ENCODE results near the gene MAP3K6. TPM values are rescaled to one million over a fixed set of nuclear protein-coding genes. Genes with fewer than 3 reads are reported as not detected.

MAP3K6 gene
- total RNA-seq, 2 donors from 2014 or later: 78.6 to 85.6 TPM

DNA sequence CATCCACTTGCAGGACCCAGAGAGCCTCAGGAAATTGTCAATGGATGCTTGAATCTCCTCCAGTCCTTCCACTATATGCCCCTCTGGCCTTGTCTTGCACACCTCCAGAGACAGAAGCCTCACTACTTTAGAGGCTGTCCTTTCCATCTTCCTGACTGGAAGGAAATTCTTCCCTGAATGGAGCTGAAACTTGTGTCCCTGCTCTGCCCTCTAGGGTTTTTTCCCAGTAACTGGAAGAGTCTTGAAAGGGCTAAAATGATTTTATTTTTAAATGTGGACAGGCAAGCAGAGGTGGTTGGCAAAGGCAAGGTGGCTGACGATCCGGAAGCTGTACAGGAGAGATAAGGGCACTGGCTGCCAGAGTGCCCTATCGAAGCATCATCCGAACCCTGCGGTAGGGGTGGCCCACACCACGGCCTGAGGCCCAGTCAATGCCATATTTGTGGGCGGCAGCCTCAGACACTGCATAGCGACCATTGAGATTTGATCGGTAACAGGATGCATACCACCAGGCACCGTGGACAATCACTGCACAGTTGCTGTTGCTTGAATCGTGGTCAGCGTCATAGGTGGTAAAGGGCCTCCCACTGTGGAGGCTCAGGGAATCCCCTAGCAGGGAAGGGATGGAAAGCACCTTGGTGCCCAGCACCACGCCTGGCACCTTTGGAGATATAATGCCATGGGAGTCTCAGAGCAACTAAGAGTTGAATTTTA lies 2.3 kb upstream of the MAP3K6 start:
- H3K4me1 ChIP-seq (ENCODE audit: control insufficient read depth in 1 of 2, low read depth in 2 of 2): peaks cover 16 to 34% of the 10 kb centered on the region in 2 donors
- TF ChIP-seq, protein P1, sequence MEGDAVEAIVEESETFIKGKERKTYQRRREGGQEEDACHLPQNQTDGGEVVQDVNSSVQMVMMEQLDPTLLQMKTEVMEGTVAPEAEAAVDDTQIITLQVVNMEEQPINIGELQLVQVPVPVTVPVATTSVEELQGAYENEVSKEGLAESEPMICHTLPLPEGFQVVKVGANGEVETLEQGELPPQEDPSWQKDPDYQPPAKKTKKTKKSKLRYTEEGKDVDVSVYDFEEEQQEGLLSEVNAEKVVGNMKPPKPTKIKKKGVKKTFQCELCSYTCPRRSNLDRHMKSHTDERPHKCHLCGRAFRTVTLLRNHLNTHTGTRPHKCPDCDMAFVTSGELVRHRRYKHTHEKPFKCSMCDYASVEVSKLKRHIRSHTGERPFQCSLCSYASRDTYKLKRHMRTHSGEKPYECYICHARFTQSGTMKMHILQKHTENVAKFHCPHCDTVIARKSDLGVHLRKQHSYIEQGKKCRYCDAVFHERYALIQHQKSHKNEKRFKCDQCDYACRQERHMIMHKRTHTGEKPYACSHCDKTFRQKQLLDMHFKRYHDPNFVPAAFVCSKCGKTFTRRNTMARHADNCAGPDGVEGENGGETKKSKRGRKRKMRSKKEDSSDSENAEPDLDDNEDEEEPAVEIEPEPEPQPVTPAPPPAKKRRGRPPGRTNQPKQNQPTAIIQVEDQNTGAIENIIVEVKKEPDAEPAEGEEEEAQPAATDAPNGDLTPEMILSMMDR (IDR thresholded peaks at IDR 0.05): no peak
- peaks cover 4% of the 10 kb centered on the region for H3K36me3 ChIP-seq
- no peak overlapping the region for H3K4me3 ChIP-seq
- ATAC-seq (ENCODE audit: insufficient number of reproducible peaks, low FRiP score, low read depth) (no peak), DNase-seq (ENCODE audit: low spot score) (no peak)
- H3K27me3 ChIP-seq (replicated peaks; ENCODE audit: insufficient read depth): no peaks in the 10 kb centered on the region
- H3K27ac ChIP-seq: peak overlapping the region in 1 of 2 donors; percentile 99
- no peaks in the 10 kb centered on the region for H3K9me3 ChIP-seq

DNA sequence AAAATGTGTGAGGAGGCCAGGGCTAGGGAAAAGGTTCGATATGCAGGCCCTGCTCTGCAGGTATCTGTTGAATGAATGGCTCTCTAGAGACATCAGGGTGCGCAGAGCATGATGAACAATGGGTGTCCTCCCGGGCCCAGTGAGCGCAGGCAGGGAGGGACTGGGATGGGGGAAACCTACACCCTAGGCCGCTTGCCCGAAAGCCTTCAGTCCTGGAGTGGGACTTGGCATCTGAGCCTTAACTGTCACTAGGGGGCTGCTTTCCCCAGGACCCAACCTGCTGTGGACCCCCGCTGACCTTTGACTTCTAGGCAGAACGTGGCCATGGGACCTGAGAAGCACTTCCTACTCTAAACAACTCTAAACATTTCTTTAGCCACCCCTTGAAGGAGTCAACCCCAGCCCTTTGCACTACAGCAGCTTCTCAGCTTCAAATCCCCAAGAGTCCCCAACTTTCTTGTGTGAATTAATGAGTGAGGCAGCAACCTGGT lies 444 bp upstream of the MAP3K6 start:
- Histone ChIP-seq H3K4me3 (peak overlapping the region; percentile 80), H3K4me1 (ENCODE audit: control insufficient read depth in 1 of 2, low read depth in 2 of 2) (peaks cover 16 to 39% of the 10 kb centered on the region in 2 donors), H3K27me3 (replicated peaks; ENCODE audit: insufficient read depth) (no peaks in the 10 kb centered on the region), H3K36me3 (peaks cover 22% of the 10 kb centered on the region), H3K9me3 (no peaks in the 10 kb centered on the region), H3K27ac (peak overlapping the region; percentile 96 to 99)
- ATAC-seq (ENCODE audit: insufficient number of reproducible peaks, low FRiP score, low read depth): no peak
- TF ChIP-seq, protein P1 (IDR thresholded peaks at IDR 0.05): no peak
- DNase-seq (ENCODE audit: low spot score): no peak

DNA sequence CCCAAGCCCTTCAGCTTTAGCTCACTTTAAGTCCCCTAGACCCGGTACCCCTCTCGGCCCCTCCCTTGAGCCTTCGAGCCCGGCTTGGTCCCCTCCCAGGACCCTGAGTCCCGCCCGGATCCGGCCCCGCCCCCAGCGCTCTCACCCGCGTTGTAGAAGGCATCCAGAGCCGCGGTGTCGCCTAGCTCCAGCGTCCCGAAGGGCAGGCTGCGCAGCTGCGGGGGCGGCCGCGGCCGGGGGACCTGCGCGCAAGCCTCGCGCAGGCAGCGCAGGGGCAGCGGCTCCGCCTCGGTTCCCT lies 699 bp downstream of the MAP3K6 start:
- Histone ChIP-seq H3K27me3 (replicated peaks; ENCODE audit: insufficient read depth) (no peaks in the 10 kb centered on the region), H3K36me3 (peaks cover 34% of the 10 kb centered on the region), H3K9me3 (no peaks in the 10 kb centered on the region), H3K27ac (peak overlapping the region; percentile 96 to 99), H3K4me1 (ENCODE audit: control insufficient read depth in 1 of 2, low read depth in 2 of 2) (peaks cover 16 to 39% of the 10 kb centered on the region in 2 donors), H3K4me3 (peak overlapping the region; percentile 80)
- ATAC-seq (ENCODE audit: insufficient number of reproducible peaks, low FRiP score, low read depth) (peak; percentile 45), DNase-seq (ENCODE audit: low spot score) (peak; percentile 56)
- TF ChIP-seq, protein P1 (IDR thresholded peaks at IDR 0.05): no peak

DNA sequence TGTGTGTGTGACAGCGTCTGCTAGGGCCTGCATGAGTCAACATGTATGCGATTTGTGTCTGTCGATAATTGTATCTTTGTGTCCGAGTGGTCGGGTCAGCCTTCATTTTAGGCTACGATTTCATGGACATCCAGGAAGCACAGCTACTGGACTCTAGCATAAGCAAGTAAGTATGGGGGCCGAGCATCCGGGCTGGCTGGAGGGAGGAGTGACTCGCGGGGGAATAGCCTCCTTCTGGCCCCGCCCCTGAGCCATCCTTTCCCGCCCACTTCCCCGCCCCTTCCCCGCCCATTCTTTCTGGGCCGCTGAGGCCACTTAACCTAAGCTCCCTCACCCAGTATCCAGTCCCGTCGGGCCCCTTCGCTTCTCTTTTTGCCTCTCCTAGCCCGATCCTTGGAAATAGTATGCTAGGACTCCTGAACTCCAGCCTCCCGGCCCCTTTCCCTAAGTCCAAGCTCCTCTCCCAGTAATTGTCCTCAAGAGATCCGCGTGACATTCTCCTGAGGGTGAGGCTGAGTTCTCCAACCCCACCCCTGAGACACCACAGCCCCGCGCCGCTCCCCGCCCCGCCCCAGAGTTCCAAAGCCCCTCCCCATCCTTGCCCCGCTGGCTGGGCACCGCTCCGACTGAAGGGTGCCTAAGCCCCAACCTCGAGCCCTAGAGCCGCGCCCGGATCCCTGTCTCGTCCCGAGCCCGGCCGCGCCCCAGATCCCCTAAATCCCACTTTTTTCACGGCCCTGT lies 1.2 kb downstream of the MAP3K6 start:
- peak; percentile 74 for ATAC-seq (ENCODE audit: insufficient number of reproducible peaks, low FRiP score, low read depth)
- Histone ChIP-seq H3K27ac (peak overlapping the region; percentile 96 to 99), H3K4me1 (ENCODE audit: control insufficient read depth in 1 of 2, low read depth in 2 of 2) (peaks cover 16 to 39% of the 10 kb centered on the region in 2 donors), H3K4me3 (peak overlapping the region; percentile 80), H3K36me3 (peaks cover 38% of the 10 kb centered on the region), H3K9me3 (no peaks in the 10 kb centered on the region), H3K27me3 (replicated peaks; ENCODE audit: insufficient read depth) (no peaks in the 10 kb centered on the region)
- peak; percentile 83 for DNase-seq (ENCODE audit: low spot score)
- TF ChIP-seq, protein P1 (IDR thresholded peaks at IDR 0.05): no peak

DNA sequence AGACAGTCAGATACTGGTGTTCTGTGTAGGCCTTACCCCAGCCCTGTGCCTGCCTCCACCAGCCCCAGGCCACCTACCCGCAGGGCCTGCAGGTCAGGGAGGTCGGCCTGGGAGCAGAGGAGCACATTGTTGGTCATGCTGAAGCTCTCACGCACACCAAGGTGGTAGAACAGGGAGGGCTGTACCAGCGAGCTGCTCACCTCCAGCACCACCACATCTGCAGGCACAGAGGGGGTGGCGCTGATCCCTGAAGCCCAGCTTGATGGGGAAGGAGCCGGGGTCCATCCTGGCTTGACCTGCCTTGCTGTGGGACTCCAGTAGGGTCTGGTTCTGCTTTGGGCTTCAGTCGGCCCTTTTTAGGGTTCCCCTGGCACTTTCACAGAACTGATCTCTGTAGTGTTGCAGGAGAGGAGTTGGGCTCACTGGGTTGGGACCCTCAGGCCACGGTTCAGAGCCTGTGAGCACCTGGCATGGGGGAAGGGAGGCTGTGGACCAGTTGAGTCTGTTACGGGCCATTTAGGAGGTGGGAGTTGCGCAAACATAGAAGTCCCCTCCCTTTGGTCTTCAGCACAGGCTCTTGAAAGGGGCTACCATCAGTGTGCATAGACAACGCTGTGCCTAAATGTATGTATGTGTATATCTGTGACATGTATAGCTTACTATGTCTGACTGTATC lies 1.9 kb downstream of the MAP3K6 start:
- ATAC-seq (ENCODE audit: insufficient number of reproducible peaks, low FRiP score, low read depth) (no peak), DNase-seq (ENCODE audit: low spot score) (no peak)
- Histone ChIP-seq H3K4me3 (peak overlapping the region; percentile 80), H3K36me3 (peaks cover 41% of the 10 kb centered on the region), H3K27me3 (replicated peaks; ENCODE audit: insufficient read depth) (no peaks in the 10 kb centered on the region), H3K27ac (peak overlapping the region; percentile 96 to 99), H3K9me3 (no peaks in the 10 kb centered on the region), H3K4me1 (ENCODE audit: control insufficient read depth in 1 of 2, low read depth in 2 of 2) (peaks cover 16 to 39% of the 10 kb centered on the region in 2 donors)
- TF ChIP-seq, protein P1 (IDR thresholded peaks at IDR 0.05): no peak
